Measurements from ENCODE around the gene RNFT1. TPM values are rescaled to one million over a fixed set of nuclear protein-coding genes. Genes with fewer than 3 reads are reported as not detected.
"Not testable (repeated sequence)": the region's sequence is repeated elsewhere in the genome, so short reads cannot be mapped to it uniquely, and the experiment has no call there.

RNFT1 gene
- polyA plus RNA-seq, 1 donor from 2014 or later = 101 TPM

DNA sequence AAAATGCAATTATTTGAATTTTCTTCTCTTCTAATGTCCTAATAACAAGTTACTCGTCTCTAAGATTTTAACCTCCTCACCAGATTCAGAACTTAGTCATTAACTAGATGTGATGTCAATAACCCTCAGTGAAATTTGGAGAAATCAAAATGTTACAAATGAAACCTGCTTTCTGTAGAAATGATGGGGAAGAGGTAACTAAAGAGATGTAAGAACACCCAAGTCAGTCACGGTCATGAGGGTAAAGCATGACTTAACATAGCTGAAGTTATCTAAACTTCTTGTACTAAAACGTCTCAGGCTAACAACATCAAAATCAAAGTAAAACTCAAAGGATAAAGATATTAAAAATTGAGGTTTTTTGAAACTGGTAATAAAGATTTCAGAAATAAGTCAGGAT is 9.7 kb downstream of the RNFT1 start:
- no peaks in the 10 kb centered on the region for H4K20me1 ChIP-seq (ENCODE audit: insufficient read depth)
- H3F3A ChIP-seq (ENCODE audit: insufficient read depth, low read length, poor library complexity, severe bottlenecking) = no peaks in the 10 kb centered on the region
- H2AFZ ChIP-seq (ENCODE audit: low read depth, low read length) = no peak overlapping the region
- no peaks in the 10 kb centered on the region for H3K79me2 ChIP-seq (replicated peaks; ENCODE audit: insufficient read depth, low read length)
- TF ChIP-seq POLR2AphosphoS5 (IDR thresholded peaks at IDR 0.05) (no peak), SMC3 (conservative IDR thresholded peaks at IDR 0.05; ENCODE audit: poor library complexity) (no peak), EP300 (conservative IDR thresholded peaks at IDR 0.05; ENCODE audit: poor library complexity, severe bottlenecking) (no peak), EZH2 (IDR thresholded peaks at IDR 0.05; ENCODE audit: borderline replicate concordance, insufficient read depth, low read length, poor library complexity, severe bottlenecking) (no peak), MXI1 (conservative IDR thresholded peaks at IDR 0.05; ENCODE audit: poor library complexity, severe bottlenecking) (no peak), RAD21 (conservative IDR thresholded peaks at IDR 0.05) (no peak), TAF1 (IDR thresholded peaks at IDR 0.05; ENCODE audit: low read depth) (no peak)
- TF ChIP-seq, protein P1, sequence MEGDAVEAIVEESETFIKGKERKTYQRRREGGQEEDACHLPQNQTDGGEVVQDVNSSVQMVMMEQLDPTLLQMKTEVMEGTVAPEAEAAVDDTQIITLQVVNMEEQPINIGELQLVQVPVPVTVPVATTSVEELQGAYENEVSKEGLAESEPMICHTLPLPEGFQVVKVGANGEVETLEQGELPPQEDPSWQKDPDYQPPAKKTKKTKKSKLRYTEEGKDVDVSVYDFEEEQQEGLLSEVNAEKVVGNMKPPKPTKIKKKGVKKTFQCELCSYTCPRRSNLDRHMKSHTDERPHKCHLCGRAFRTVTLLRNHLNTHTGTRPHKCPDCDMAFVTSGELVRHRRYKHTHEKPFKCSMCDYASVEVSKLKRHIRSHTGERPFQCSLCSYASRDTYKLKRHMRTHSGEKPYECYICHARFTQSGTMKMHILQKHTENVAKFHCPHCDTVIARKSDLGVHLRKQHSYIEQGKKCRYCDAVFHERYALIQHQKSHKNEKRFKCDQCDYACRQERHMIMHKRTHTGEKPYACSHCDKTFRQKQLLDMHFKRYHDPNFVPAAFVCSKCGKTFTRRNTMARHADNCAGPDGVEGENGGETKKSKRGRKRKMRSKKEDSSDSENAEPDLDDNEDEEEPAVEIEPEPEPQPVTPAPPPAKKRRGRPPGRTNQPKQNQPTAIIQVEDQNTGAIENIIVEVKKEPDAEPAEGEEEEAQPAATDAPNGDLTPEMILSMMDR (IDR thresholded peaks at IDR 0.05; ENCODE audit: poor library complexity, severe bottlenecking) = no peak
- TF ChIP-seq, protein P2, sequence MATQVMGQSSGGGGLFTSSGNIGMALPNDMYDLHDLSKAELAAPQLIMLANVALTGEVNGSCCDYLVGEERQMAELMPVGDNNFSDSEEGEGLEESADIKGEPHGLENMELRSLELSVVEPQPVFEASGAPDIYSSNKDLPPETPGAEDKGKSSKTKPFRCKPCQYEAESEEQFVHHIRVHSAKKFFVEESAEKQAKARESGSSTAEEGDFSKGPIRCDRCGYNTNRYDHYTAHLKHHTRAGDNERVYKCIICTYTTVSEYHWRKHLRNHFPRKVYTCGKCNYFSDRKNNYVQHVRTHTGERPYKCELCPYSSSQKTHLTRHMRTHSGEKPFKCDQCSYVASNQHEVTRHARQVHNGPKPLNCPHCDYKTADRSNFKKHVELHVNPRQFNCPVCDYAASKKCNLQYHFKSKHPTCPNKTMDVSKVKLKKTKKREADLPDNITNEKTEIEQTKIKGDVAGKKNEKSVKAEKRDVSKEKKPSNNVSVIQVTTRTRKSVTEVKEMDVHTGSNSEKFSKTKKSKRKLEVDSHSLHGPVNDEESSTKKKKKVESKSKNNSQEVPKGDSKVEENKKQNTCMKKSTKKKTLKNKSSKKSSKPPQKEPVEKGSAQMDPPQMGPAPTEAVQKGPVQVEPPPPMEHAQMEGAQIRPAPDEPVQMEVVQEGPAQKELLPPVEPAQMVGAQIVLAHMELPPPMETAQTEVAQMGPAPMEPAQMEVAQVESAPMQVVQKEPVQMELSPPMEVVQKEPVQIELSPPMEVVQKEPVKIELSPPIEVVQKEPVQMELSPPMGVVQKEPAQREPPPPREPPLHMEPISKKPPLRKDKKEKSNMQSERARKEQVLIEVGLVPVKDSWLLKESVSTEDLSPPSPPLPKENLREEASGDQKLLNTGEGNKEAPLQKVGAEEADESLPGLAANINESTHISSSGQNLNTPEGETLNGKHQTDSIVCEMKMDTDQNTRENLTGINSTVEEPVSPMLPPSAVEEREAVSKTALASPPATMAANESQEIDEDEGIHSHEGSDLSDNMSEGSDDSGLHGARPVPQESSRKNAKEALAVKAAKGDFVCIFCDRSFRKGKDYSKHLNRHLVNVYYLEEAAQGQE (IDR thresholded peaks at IDR 0.05; ENCODE audit: borderline replicate concordance) = no peak
- no peaks in the 10 kb centered on the region for H3K9me2 ChIP-seq (ENCODE audit: insufficient read depth, low read length)
- no peaks in the 10 kb centered on the region for H3K9me3 ChIP-seq (ENCODE audit: low read length)
- H3K4me2 ChIP-seq (ENCODE audit: low read length) = no peak overlapping the region
- no peaks in the 10 kb centered on the region for H3K36me3 ChIP-seq (ENCODE audit: insufficient read depth, low read length)
- no peak overlapping the region for H3K27ac ChIP-seq (ENCODE audit: low read length)
- H3K4me3 ChIP-seq (ENCODE audit: low read length) = no peak overlapping the region
- H3K27me3 ChIP-seq (ENCODE audit: insufficient read depth, low read depth, low read length) = no peaks in the 10 kb centered on the region
- H3K9ac ChIP-seq (ENCODE audit: low read length) = no peak overlapping the region

DNA sequence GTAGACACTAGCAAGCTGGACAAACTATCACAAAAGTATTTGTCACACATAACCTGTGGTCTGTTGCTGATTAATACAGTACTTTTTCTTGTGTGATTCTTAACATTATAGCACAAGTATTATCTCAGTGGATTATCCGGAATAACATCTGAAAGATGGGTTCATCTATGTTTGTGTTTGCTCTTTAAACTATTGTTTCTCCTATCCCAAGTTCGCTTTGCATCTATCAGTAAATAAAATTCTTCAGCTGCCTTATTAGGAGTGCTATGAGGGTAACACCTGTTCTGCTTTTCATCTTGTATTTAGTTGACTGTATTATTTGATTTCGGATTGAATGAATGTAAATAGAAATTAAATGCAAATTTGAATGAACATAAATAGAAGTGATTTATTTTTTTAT is 14.5 kb downstream of the RNFT1 start:
- TF ChIP-seq SMC3 (conservative IDR thresholded peaks at IDR 0.05; ENCODE audit: poor library complexity) (no peak), POLR2AphosphoS5 (IDR thresholded peaks at IDR 0.05) (no peak), TAF1 (IDR thresholded peaks at IDR 0.05; ENCODE audit: low read depth) (no peak), EZH2 (IDR thresholded peaks at IDR 0.05; ENCODE audit: borderline replicate concordance, insufficient read depth, low read length, poor library complexity, severe bottlenecking) (no peak)
- Histone ChIP-seq H3K27ac (ENCODE audit: low read length) (no peak overlapping the region), H2AFZ (ENCODE audit: low read depth, low read length) (no peak overlapping the region), H3K9me2 (ENCODE audit: insufficient read depth, low read length) (no peaks in the 10 kb centered on the region), H3K9ac (ENCODE audit: low read length) (no peak overlapping the region), H4K20me1 (ENCODE audit: insufficient read depth) (no peaks in the 10 kb centered on the region), H3K4me3 (ENCODE audit: low read length) (no peak overlapping the region), H3K79me2 (replicated peaks; ENCODE audit: insufficient read depth, low read length) (no peaks in the 10 kb centered on the region), H3F3A (ENCODE audit: insufficient read depth, low read length, poor library complexity, severe bottlenecking) (no peaks in the 10 kb centered on the region), H3K4me2 (ENCODE audit: low read length) (no peak overlapping the region), H3K9me3 (ENCODE audit: low read length) (no peaks in the 10 kb centered on the region), H3K36me3 (ENCODE audit: insufficient read depth, low read length) (no peaks in the 10 kb centered on the region), H3K27me3 (ENCODE audit: insufficient read depth, low read depth, low read length) (no peaks in the 10 kb centered on the region)

DNA sequence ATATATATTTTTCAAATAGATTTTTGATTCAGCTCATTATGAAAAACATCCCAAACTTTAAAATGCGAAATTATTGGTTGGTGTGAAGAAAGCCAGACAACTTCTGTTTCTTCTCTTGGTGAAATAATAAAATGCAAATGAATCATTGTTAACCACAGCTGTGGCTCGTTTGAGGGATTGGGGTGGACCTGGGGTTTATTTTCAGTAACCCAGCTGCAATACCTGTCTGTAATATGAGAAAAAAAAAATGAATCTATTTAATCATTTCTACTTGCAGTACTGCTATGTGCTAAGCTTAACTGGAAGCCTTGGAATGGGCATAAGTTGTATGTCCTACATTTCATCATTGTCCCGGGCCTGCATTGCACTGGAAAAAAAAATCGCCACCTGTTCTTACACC is 17.2 kb downstream of the RNFT1 start:
- H3F3A ChIP-seq (ENCODE audit: insufficient read depth, low read length, poor library complexity, severe bottlenecking); H3K9ac ChIP-seq (ENCODE audit: low read length); H3K36me3 ChIP-seq (ENCODE audit: insufficient read depth, low read length); H3K9me2 ChIP-seq (ENCODE audit: insufficient read depth, low read length); H3K4me2 ChIP-seq (ENCODE audit: low read length); H3K4me3 ChIP-seq (ENCODE audit: low read length); H3K9me3 ChIP-seq (ENCODE audit: low read length); H2AFZ ChIP-seq (ENCODE audit: low read depth, low read length); H3K27me3 ChIP-seq (ENCODE audit: insufficient read depth, low read depth, low read length); H3K79me2 ChIP-seq (replicated peaks; ENCODE audit: insufficient read depth, low read length); H4K20me1 ChIP-seq (ENCODE audit: insufficient read depth); H3K27ac ChIP-seq (ENCODE audit: low read length): not testable (repeated sequence)

DNA sequence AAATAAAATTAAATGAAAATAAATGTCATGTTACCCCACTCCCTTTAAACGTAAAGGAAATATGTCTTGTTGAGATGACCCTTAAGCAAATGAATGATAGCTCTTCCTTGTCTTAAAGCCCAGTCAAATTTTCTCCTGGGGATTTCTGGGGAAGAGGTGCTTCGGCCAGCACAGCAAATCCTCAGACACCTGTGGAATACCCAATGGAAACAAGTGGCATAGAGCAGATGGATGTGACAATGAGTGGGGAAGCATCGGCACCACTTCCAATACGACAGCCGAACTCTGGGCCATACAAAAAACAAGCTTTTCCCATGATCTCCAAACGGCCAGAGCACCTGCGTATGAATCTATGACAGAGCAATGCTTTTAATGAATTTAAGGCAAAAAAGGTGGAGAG is 18.1 kb downstream of the RNFT1 start:
- H3K9me3 ChIP-seq (ENCODE audit: low read length); H4K20me1 ChIP-seq (ENCODE audit: insufficient read depth); H3K9ac ChIP-seq (ENCODE audit: low read length); H3K27ac ChIP-seq (ENCODE audit: low read length); H3K27me3 ChIP-seq (ENCODE audit: insufficient read depth, low read depth, low read length); H3K36me3 ChIP-seq (ENCODE audit: insufficient read depth, low read length); H3K4me3 ChIP-seq (ENCODE audit: low read length); H3K4me2 ChIP-seq (ENCODE audit: low read length); H3K9me2 ChIP-seq (ENCODE audit: insufficient read depth, low read length); H3F3A ChIP-seq (ENCODE audit: insufficient read depth, low read length, poor library complexity, severe bottlenecking); H3K79me2 ChIP-seq (replicated peaks; ENCODE audit: insufficient read depth, low read length); H2AFZ ChIP-seq (ENCODE audit: low read depth, low read length): not testable (repeated sequence)

Measured in neural cell (in vitro differentiated cells).